Esophagus muscularis mucosa (tissue), 4 donors: ENCODE data around the gene VIPAS39. TPM values are rescaled to one million over a fixed set of nuclear protein-coding genes. Genes with fewer than 3 reads are reported as not detected.

ENCODE experiments used
- DNase-seq: peaks from one replicate; pipeline ENCODE4 v3.0.0-alpha.2; 2017; ENCODE audit errors: extremely low spot score
- H3K27ac ChIP-seq, 4 donors: fragments of 200-600 bp; sonication (generic); replicated peaks in 1 of 4; 1 replicate in 3 of 4; 2 replicates in 1 of 4; pipeline ENCODE4 v1.5.1; 2016 to 2019; ENCODE audit warnings: mild to moderate bottlenecking in 1 of 4
- H3K27me3 ChIP-seq, 4 donors: fragments of 200-600 bp; sonication (generic); one replicate each; pipeline versions ENCODE4 v1.5.1 to v1.6.0; 2016 to 2019
- H3K36me3 ChIP-seq, 4 donors: fragments of 200-600 bp; sonication (generic); one replicate each; pipeline ENCODE4 v1.5.1; 2016 to 2019
- H3K4me1 ChIP-seq, 4 donors: fragments of 200-600 bp; sonication (generic); one replicate each; pipeline ENCODE4 v1.5.1; 2016 to 2019
- H3K4me3 ChIP-seq, 4 donors: fragments of 200-600 bp; sonication (generic); 1 replicate in 2 of 4; 2 replicates in 2 of 4; pipeline ENCODE4 v1.5.1; 2016 to 2019; ENCODE audit warnings: mild to moderate bottlenecking in 4 of 4, moderate library complexity in 1 of 4
- H3K9me3 ChIP-seq, 4 donors: fragments of 200-600 bp; sonication (generic); 1 replicate in 3 of 4; 2 replicates in 1 of 4; pipeline ENCODE4 v1.5.1; 2016 to 2019
- EP300 ChIP-seq: sonication (generic); formaldehyde crosslinking; IDR thresholded peaks from one replicate; pipeline ENCODE4 v1.6.1; 2017; ENCODE audit warnings: antibody characterized with exemption
- POLR2A ChIP-seq: fragments of 450-650 bp; IDR thresholded peaks from one replicate; pipeline ENCODE4 v1.6.1; 2017; ENCODE audit warnings: antibody characterized with exemption, moderate library complexity, mild to moderate bottlenecking, low read depth
- POLR2AphosphoS5 ChIP-seq, 2 donors: sonication (generic); formaldehyde crosslinking; IDR thresholded peaks; one replicate each; pipeline ENCODE4 v1.6.1; 2017; ENCODE audit warnings: antibody characterized with exemption in 2 of 2
- WGBS: methylation state at CpG from one replicate; pipeline ENCODE4 v1.1.5; 2018; 5-methylcytosine and 5-hydroxymethylcytosine counted together
- intact Hi-C: fragments of 100-400 bp; cut with DNase I; formaldehyde crosslinking; loops from one replicate; pipeline ENCODE4 v1.15.1; 2023
- total RNA-seq, 4 donors: library from RNA; depleted of rRNA; stranded (reverse); fragments of >200 nt; gene quantifications; one replicate each; pipeline versions ENCODE4 v1.1.0 to v1.2.1, GENCODE V29; 2016
- TF ChIP-seq, protein P1 (sequence below), 3 experiments: fragments of 200-600 bp in 2 of 3; fragments of 450-650 bp in 1 of 3; sonication (generic) in 2 of 3; IDR thresholded peaks; one replicate each; pipeline ENCODE4 v1.5.1; 2017 to 2019; ENCODE audit warnings: antibody characterized with exemption in 3 of 3, mild to moderate bottlenecking in 2 of 3, moderate library complexity in 1 of 3

The VIPAS39 gene
- total RNA-seq, 4 donors from 2014 or later: 14.1 to 22.9 (median 17.8) TPM

GRCh38 chr14:77482422-77482821 lies 25.0 kb upstream of the VIPAS39 start:
- no peaks in the 10 kb centered on the region for H3K4me1 ChIP-seq
- no peak for TF ChIP-seq EP300
- no peak for TF ChIP-seq POLR2AphosphoS5 (IDR thresholded peaks at IDR 0.05)
- TF ChIP-seq POLR2A: no peak
- TF ChIP-seq, protein P1, sequence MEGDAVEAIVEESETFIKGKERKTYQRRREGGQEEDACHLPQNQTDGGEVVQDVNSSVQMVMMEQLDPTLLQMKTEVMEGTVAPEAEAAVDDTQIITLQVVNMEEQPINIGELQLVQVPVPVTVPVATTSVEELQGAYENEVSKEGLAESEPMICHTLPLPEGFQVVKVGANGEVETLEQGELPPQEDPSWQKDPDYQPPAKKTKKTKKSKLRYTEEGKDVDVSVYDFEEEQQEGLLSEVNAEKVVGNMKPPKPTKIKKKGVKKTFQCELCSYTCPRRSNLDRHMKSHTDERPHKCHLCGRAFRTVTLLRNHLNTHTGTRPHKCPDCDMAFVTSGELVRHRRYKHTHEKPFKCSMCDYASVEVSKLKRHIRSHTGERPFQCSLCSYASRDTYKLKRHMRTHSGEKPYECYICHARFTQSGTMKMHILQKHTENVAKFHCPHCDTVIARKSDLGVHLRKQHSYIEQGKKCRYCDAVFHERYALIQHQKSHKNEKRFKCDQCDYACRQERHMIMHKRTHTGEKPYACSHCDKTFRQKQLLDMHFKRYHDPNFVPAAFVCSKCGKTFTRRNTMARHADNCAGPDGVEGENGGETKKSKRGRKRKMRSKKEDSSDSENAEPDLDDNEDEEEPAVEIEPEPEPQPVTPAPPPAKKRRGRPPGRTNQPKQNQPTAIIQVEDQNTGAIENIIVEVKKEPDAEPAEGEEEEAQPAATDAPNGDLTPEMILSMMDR (IDR thresholded peaks at IDR 0.05): no peak
- no peaks in the 10 kb centered on the region for H3K9me3 ChIP-seq
- no peak overlapping the region for H3K27ac ChIP-seq
- 77% methylated on average over 8 of the region's 8 CpGs for WGBS
- intact Hi-C loops: no loop called here
- DNase-seq: no peak
- H3K4me3 ChIP-seq: no peak overlapping the region
- H3K27me3 ChIP-seq: no peaks in the 10 kb centered on the region
- no peaks in the 10 kb centered on the region for H3K36me3 ChIP-seq

DNA sequence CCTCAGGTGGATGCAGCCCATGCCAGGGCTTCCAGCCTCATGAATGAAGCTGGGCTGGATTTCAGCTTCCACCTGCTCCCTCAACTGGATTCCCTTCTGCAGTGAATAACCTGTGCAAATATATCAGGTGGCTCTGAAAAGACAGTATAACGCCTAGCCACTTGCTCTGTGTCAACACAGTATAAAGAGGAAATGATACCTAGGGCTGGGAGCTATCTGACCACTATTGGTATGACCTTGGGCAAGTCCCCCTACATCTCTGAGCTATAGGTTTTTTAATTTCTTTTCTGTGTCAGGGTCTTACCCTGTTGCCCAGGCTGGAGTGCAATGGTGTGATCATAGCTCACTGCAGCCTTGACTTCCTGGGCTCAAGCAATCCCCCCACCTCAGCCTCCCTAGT lies 21.4 kb upstream of the VIPAS39 start:
- Histone ChIP-seq H3K27me3 (no peaks in the 10 kb centered on the region), H3K4me3 (no peak overlapping the region), H3K27ac (no peak overlapping the region), H3K36me3 (no peaks in the 10 kb centered on the region), H3K9me3 (no peaks in the 10 kb centered on the region), H3K4me1 (no peaks in the 10 kb centered on the region)
- intact Hi-C loops: no loop called here
- 87% methylated on average over 1 of the region's 1 CpG for WGBS
- no peak for DNase-seq
- TF ChIP-seq POLR2A (no peak), POLR2AphosphoS5 (IDR thresholded peaks at IDR 0.05) (no peak)

- Histone ChIP-seq H3K4me3 (no peak overlapping the region), H3K27me3 (no peaks in the 10 kb centered on the region), H3K4me1 (no peaks in the 10 kb centered on the region), H3K27ac (no peak overlapping the region), H3K36me3 (no peaks in the 10 kb centered on the region), H3K9me3 (no peaks in the 10 kb centered on the region)
- no peak for DNase-seq
- intact Hi-C loops: no loop called here
- TF ChIP-seq, protein P1 (IDR thresholded peaks at IDR 0.05): no peak
- TF ChIP-seq POLR2A: no peak
- no peak for TF ChIP-seq EP300
- no peak for TF ChIP-seq POLR2AphosphoS5 (IDR thresholded peaks at IDR 0.05)
- WGBS: 87% methylated on average over 5 of the region's 5 CpGs
These were observed 20.6 kb upstream of the VIPAS39 start for GRCh38 chr14:77478029-77478428.

- Histone ChIP-seq H3K4me1 (no peaks in the 10 kb centered on the region), H3K27me3 (no peaks in the 10 kb centered on the region), H3K27ac (no peak overlapping the region), H3K36me3 (no peaks in the 10 kb centered on the region), H3K9me3 (no peaks in the 10 kb centered on the region), H3K4me3 (no peak overlapping the region)
- WGBS: 92% methylated on average over 29 of the region's 35 CpGs
- intact Hi-C loops: no loop called here
- TF ChIP-seq POLR2A: no peak
- TF ChIP-seq POLR2AphosphoS5 (IDR thresholded peaks at IDR 0.05): no peak
- TF ChIP-seq, protein P1 (IDR thresholded peaks at IDR 0.05): no peak
- TF ChIP-seq EP300: no peak
- DNase-seq: no peak
These were observed 18.2 kb upstream of the VIPAS39 start for GRCh38 chr14:77475432-77476115.

GRCh38 chr14:77474479-77475177 lies 17.2 kb upstream of the VIPAS39 start:
- no peak for DNase-seq
- no peak overlapping the region for H3K27ac ChIP-seq
- H3K4me1 ChIP-seq: no peaks in the 10 kb centered on the region
- no peak overlapping the region for H3K4me3 ChIP-seq
- 68% methylated on average over 7 of the region's 9 CpGs for WGBS
- TF ChIP-seq POLR2A (no peak), EP300 (no peak), POLR2AphosphoS5 (IDR thresholded peaks at IDR 0.05) (no peak)
- TF ChIP-seq, protein P1 (IDR thresholded peaks at IDR 0.05): no peak
- intact Hi-C loops: no loop called here
- H3K9me3 ChIP-seq: no peaks in the 10 kb centered on the region
- peaks cover 0 to 8% (median 3%) of the 10 kb centered on the region in 4 donors for H3K36me3 ChIP-seq
- no peaks in the 10 kb centered on the region for H3K27me3 ChIP-seq
